B cell (primary cell): ENCODE measurements around the gene NOS1. TPM values are rescaled to one million over a fixed set of nuclear protein-coding genes. Genes with fewer than 3 reads are reported as not detected.

Experiments
- ATAC-seq: fragments of 200-7000 bp; cut with Tn5 transposase; one replicate; pipeline ENCODE4 v1.10.0; 2021; ENCODE audit warnings: low read depth, mild to moderate bottlenecking, moderate number of reproducible peaks, moderate library complexity
- CTCF ChIA-PET: fragments of 350-600 bp; sonication (Branson Sonifier 250); formaldehyde crosslinking; loops from one replicate; lab custom pipeline; 2021; ENCODE audit warnings: antibody characterized with exemption, inconsistent platforms; lab: Charles Lee
- POLR2A ChIA-PET: fragments of 350-600 bp; sonication (Branson Sonifier 250); formaldehyde crosslinking; loops from one replicate; lab custom pipeline; 2021; ENCODE audit warnings: antibody characterized with exemption; lab: Charles Lee
- DNase-seq: peaks from one replicate; pipeline ENCODE4 v3.0.0; 2013
- H2AFZ ChIP-seq: 2 replicates; pipeline ENCODE4 v1.6.1; 2012; ENCODE audit warnings: mild to moderate bottlenecking, low read depth, low read length; ENCODE audit not compliant: insufficient read depth, poor library complexity, severe bottlenecking
- H3K27ac ChIP-seq, 2 donors: 1 replicate in 1 of 2; 2 replicates in 1 of 2; pipeline ENCODE4 v1.5.1; 2012 to 2013; ENCODE audit warnings: low read length in 2 of 2, mild to moderate bottlenecking in 2 of 2, moderate library complexity in 1 of 2
- H3K27me3 ChIP-seq, 4 experiments: fragments of 200-600 bp in 1 of 4; sonication (generic) in 1 of 4; replicated peaks in 1 of 4; 1 replicate in 2 of 4; 2 replicates in 2 of 4; pipeline versions ENCODE4 v1.6.1 to v1.7.0; 2013 to 2016; ENCODE audit warnings: low read length in 3 of 4, mild to moderate bottlenecking in 2 of 4, mixed read lengths in 1 of 4, moderate library complexity in 1 of 4; ENCODE audit not compliant: insufficient read depth in 4 of 4, control insufficient read depth in 3 of 4; ENCODE audit errors: control extremely low read depth in 1 of 4
- H3K36me3 ChIP-seq, 2 experiments: replicated peaks in 1 of 2; 1 replicate in 1 of 2; 2 replicates in 1 of 2; pipeline versions ENCODE4 v1.6.1 to v1.7.1; 2013; ENCODE audit warnings: low read length in 1 of 2; ENCODE audit not compliant: insufficient read depth in 2 of 2, control insufficient read depth in 1 of 2; ENCODE audit errors: control extremely low read depth in 1 of 2, extremely low read depth in 1 of 2
- H3K4me1 ChIP-seq, 2 donors: fragments of 200-600 bp in 1 of 2; sonication (generic) in 1 of 2; 1 replicate in 1 of 2; 2 replicates in 1 of 2; pipeline versions ENCODE4 v1.5.1 to v1.6.1; 2013 to 2017; ENCODE audit warnings: low read length in 2 of 2; ENCODE audit not compliant: control insufficient read depth in 2 of 2, insufficient read depth in 2 of 2
- H3K4me2 ChIP-seq: replicated peaks from 2 replicates; pipeline ENCODE3; 2012; ENCODE audit warnings: mild to moderate bottlenecking, low read depth, low read length; ENCODE audit not compliant: poor library complexity, severe bottlenecking
- H3K4me3 ChIP-seq, 5 experiments: fragments of 200-600 bp in 1 of 5; sonication (generic) in 1 of 5; 1 replicate in 3 of 5; 2 replicates in 2 of 5; pipeline versions ENCODE4 v1.5.1 to v1.7.0; 2011 to 2016; ENCODE audit warnings: low read length in 4 of 5, mild to moderate bottlenecking in 4 of 5, low read depth in 2 of 5, control low read depth in 1 of 5, moderate library complexity in 1 of 5; ENCODE audit not compliant: insufficient read depth in 1 of 5; ENCODE audit errors: control extremely low read depth in 1 of 5, extremely low read depth in 1 of 5
- H3K79me2 ChIP-seq: fragments of 200-600 bp; sonication (generic); one replicate; pipeline ENCODE4 v1.6.0; 2016; ENCODE audit warnings: low read length; ENCODE audit not compliant: control insufficient read depth, insufficient read depth
- H3K9ac ChIP-seq: fragments of 200-600 bp; sonication (generic); 2 replicates; pipeline ENCODE4 v1.6.1; 2017; ENCODE audit warnings: mild to moderate bottlenecking, low read length, moderate library complexity
- H3K9me3 ChIP-seq, 3 donors: one replicate each; pipeline versions ENCODE4 v1.6.1 to v1.7.1; 2013; ENCODE audit warnings: low read length in 2 of 3; ENCODE audit not compliant: control insufficient read depth in 2 of 3, insufficient read depth in 1 of 3; ENCODE audit errors: control extremely low read depth in 1 of 3
- H4K20me1 ChIP-seq: 2 replicates; pipeline ENCODE4 v1.6.0; 2012; ENCODE audit warnings: mild to moderate bottlenecking, low read length; ENCODE audit not compliant: insufficient read depth, control insufficient read depth, poor library complexity, severe bottlenecking
- H3K27ac Mint-ChIP-seq: one replicate; pipeline ENCODE4 v1.8.0; 2021; ENCODE audit warnings: mixed read lengths
- H3K27me3 Mint-ChIP-seq: one replicate; pipeline ENCODE4 v1.8.0; 2021; ENCODE audit warnings: mixed read lengths
- H3K4me1 Mint-ChIP-seq: one replicate; pipeline ENCODE4 v1.8.0; 2021; ENCODE audit warnings: mixed read lengths
- H3K4me3 Mint-ChIP-seq: one replicate; pipeline ENCODE4 v1.8.0; 2021; ENCODE audit warnings: mixed read lengths
- H3K9me3 Mint-ChIP-seq: one replicate; pipeline ENCODE4 v1.8.0; 2022; ENCODE audit warnings: mixed read lengths; ENCODE audit not compliant: insufficient read depth
- CTCF ChIP-seq: fragments of 200-600 bp; IDR thresholded peaks from one replicate; pipeline ENCODE4 v1.8.0; 2022; ENCODE audit warnings: antibody characterized with exemption, mild to moderate bottlenecking
- EZH2 ChIP-seq: IDR thresholded peaks from 2 replicates; pipeline ENCODE4 v1.6.1; 2012; ENCODE audit warnings: borderline replicate concordance, low read depth, mild to moderate bottlenecking, moderate library complexity, low read length; ENCODE audit not compliant: insufficient read depth, poor library complexity, severe bottlenecking
- WGBS: methylation state at CpG from one replicate; pipeline ENCODE4 v1.1.5; 2013; ENCODE audit warnings: missing lambda C conversion rate; ENCODE audit not compliant: insufficient coverage; 5-methylcytosine and 5-hydroxymethylcytosine counted together
- intact Hi-C: fragments of 100-400 bp; cut with micrococcal nuclease; formaldehyde crosslinking; loops from one replicate; pipeline ENCODE4 v1.10.0; 2022
- polyA plus RNA-seq: library from polyadenylated mRNA; depleted of rRNA; stranded (reverse); fragments of >200 nt; gene quantifications from 2 replicates; pipeline ENCODE4 v1.2.3, GENCODE V29; 2012
- total RNA-seq, 2 donors: library from RNA; stranded (reverse); fragments of 120-200 nt in 1 of 2; gene quantifications; 1 replicate in 1 of 2; 2 replicates in 1 of 2; pipeline versions ENCODE4 v1.2.3 to v1.2.4, GENCODE V29; 2013 to 2022

NOS1 gene
- total and polyA plus RNA-seq, 2 donors (not counting 1 experiment from before 2014, with no cell fraction given) = not detected

GRCh38 chr12:117344716-117345115 lies 16.7 kb downstream of the NOS1 start:
- ATAC-seq (no peak), DNase-seq (no peak)
- 93% methylated on average over 3 of the region's 5 CpGs for WGBS
- H3K4me1 ChIP-seq = no peaks in the 10 kb centered on the region
- no peaks in the 10 kb centered on the region for H3K36me3 ChIP-seq
- Mint-ChIP-seq H3K27ac (no peak overlapping the region), H3K9me3 (peaks cover 2% of the 10 kb centered on the region), H3K27me3 (peaks cover 11% of the 10 kb centered on the region), H3K4me3 (no peak overlapping the region), H3K4me1 (no peaks in the 10 kb centered on the region)
- ChIA-PET POLR2A (no interaction called here), CTCF (no interaction called here)
- H4K20me1 ChIP-seq = no peaks in the 10 kb centered on the region
- H3K27me3 ChIP-seq = no peaks in the 10 kb centered on the region
- H3K4me2 ChIP-seq = no peak overlapping the region
- H3K27ac ChIP-seq = no peak overlapping the region
- no peak overlapping the region for H3K4me3 ChIP-seq
- no peaks in the 10 kb centered on the region for H3K79me2 ChIP-seq
- intact Hi-C loops = no loop called here
- no peak overlapping the region for H3K9ac ChIP-seq
- no peak overlapping the region for H2AFZ ChIP-seq
- TF ChIP-seq EZH2 (no peak), CTCF (no peak)
- peaks cover 0 to under 1% (median 0%) of the 10 kb centered on the region in 3 donors for H3K9me3 ChIP-seq

GRCh38 chr12:117343849-117344248 lies 17.6 kb downstream of the NOS1 start:
- no peak overlapping the region for H3K9ac ChIP-seq
- H3K27me3 ChIP-seq = no peaks in the 10 kb centered on the region
- intact Hi-C loops = no loop called here
- POLR2A ChIA-PET = no interaction called here
- Mint-ChIP-seq H3K9me3 (peaks cover 2% of the 10 kb centered on the region), H3K4me3 (no peak overlapping the region), H3K27ac (no peak overlapping the region), H3K27me3 (peaks cover 12% of the 10 kb centered on the region), H3K4me1 (no peaks in the 10 kb centered on the region)
- no peak for TF ChIP-seq EZH2
- no peak for TF ChIP-seq CTCF
- no peaks in the 10 kb centered on the region for H3K79me2 ChIP-seq
- no CpG with 5 or more reads among the region's 1 CpG for WGBS
- CTCF ChIA-PET = no interaction called here
- H3K4me1 ChIP-seq = no peaks in the 10 kb centered on the region
- H3K27ac ChIP-seq = no peak overlapping the region
- ATAC-seq (no peak), DNase-seq (no peak)
- no peaks in the 10 kb centered on the region for H3K9me3 ChIP-seq
- H3K4me2 ChIP-seq = no peak overlapping the region
- no peaks in the 10 kb centered on the region for H4K20me1 ChIP-seq
- H2AFZ ChIP-seq = no peak overlapping the region
- no peaks in the 10 kb centered on the region for H3K36me3 ChIP-seq
- H3K4me3 ChIP-seq = no peak overlapping the region
